GM12875 (cell line): ENCODE results near the gene DLG1.
"Not testable (repeated sequence)": the region's sequence is repeated elsewhere in the genome, so short reads cannot be mapped to it uniquely, and the experiment has no call there.

ENCODE experiments used
- H3K4me3 ChIP-seq: one replicate; pipeline ENCODE4 v1.5.1; 2011; ENCODE audit warnings: low read depth, low read length, control low read depth
- TF ChIP-seq, protein P1 (sequence below): IDR thresholded peaks from 2 replicates; pipeline ENCODE4 v1.5.1; 2011; ENCODE audit warnings: low read depth, mild to moderate bottlenecking, control low read depth, inconsistent platforms, low read length, moderate library complexity, borderline replicate concordance; ENCODE audit not compliant: insufficient read depth

Gene DLG1

DNA sequence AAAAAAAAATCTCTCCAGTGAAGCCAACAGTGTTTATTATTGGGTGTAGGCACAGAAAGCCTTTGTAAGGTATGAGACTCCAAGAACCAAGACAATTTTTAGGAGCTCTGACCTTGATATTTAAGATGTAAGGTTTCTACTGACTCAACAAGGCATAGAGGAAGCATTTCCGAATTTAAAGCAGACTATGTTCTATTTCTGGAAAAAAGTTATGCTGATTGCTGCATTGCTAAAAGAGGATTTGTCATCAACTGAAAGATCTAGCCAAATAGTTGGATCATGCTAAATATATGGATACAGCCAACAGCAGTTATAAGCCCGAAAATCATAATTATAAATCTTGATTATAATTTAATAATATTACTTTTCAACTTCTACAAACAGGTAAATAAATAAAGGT is 215.5 kb downstream of the DLG1 start:
- TF ChIP-seq, protein P1, sequence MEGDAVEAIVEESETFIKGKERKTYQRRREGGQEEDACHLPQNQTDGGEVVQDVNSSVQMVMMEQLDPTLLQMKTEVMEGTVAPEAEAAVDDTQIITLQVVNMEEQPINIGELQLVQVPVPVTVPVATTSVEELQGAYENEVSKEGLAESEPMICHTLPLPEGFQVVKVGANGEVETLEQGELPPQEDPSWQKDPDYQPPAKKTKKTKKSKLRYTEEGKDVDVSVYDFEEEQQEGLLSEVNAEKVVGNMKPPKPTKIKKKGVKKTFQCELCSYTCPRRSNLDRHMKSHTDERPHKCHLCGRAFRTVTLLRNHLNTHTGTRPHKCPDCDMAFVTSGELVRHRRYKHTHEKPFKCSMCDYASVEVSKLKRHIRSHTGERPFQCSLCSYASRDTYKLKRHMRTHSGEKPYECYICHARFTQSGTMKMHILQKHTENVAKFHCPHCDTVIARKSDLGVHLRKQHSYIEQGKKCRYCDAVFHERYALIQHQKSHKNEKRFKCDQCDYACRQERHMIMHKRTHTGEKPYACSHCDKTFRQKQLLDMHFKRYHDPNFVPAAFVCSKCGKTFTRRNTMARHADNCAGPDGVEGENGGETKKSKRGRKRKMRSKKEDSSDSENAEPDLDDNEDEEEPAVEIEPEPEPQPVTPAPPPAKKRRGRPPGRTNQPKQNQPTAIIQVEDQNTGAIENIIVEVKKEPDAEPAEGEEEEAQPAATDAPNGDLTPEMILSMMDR: no peak
- H3K4me3 ChIP-seq: no peak overlapping the region

DNA sequence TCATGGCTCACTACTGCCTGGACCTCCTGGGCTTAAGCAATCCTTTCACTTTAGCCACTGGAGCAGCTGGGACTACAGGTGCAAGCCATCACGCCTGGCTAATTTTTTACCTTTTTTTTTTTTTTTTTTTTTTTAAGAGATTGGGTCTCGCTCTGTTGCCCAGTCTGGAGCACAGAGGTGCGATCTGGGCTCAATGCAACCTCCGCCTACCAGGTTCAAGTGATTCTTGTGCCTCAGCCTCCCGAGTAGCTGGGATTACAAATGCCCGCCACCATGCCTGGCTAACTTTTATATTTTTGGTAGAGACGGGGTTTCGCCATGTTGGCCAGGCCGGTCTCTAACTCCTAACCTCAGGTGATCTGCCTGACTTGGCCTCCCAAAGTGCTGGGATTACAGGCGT is 218.1 kb downstream of the DLG1 start:
- no peak overlapping the region for H3K4me3 ChIP-seq
- TF ChIP-seq, protein P1: no peak

DNA sequence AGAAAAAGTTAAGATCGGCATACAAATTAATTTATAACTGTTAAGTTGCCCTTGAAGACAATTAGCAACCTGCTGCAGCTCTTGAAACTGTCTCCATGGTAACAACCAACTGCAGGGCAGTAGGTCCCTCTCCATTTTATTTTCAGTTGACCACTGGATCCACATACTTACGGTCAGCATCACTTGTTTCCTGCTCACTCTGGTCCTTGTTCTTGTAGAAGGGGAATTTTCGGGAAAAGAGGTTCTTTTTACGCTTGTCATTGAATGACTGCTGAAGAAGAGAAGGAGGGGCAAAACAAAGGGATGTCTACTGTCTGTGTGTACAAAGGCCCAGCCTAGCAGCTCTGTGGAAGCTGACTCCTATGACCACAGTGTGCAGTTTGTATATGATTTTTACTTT is 222.0 kb downstream of the DLG1 start:
- TF ChIP-seq, protein P1: no peak
- H3K4me3 ChIP-seq: no peak overlapping the region

DNA sequence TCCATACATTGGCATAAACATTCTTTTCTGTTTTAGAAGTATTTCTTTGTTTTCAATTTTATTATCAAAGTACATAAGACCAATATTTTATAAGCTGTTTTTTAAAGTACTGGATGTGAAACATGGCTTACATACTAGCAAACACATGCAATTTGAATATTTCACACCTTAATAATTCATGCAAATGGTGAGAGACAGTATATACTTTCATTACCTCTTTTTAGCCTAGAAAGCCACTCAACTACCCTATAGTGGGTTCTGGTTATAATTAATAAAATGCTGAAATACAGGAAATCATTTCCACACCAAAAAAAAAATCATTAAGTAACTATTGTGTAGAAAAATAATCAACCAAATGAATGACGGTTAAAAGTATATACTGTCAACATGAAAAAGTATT is 230.3 kb downstream of the DLG1 start:
- H3K4me3 ChIP-seq: no peak overlapping the region

DNA sequence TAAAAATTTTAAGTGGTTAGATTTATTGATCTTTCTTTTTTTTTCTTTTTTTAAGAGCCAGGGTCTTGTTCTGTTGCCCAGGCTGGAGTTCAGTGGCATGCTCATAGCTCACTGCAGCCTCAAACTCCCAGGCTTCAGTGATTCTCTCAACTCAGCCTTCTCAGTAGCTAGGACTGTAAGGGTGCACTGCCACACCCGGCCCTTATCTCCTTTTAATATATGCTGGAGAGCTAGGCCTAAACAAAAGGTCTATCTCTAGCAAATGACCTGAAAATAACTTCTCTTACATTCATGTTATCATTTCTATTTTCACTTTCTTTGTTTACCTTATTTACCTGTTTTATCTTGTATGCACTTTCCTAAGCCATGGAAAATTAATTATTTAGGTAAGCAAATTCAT is 233.6 kb downstream of the DLG1 start:
- no peak overlapping the region for H3K4me3 ChIP-seq
- TF ChIP-seq, protein P1: no peak

More for the DNA sequence above, 230.3 kb downstream of the DLG1 start:
- TF ChIP-seq, protein P1: no peak

DNA sequence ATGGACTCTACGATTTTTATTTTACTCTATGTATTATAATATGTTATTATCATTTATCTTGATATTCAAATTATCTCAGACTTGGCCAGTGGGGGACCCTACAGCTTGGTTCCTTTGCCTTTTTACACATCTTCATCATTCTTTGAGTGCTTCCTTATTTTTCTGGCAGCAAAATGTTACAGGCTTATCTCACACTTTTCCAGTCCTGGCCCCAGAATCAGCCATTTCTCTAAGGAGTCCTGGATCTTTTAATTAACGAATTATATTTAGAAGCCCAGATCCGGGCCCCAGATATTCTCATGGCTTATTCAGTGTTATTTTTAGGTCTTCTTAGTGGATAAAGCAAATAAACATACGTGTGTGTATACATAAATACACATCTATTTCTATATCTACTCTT is 236.0 kb downstream of the DLG1 start:
- TF ChIP-seq, protein P1: no peak
- no peak overlapping the region for H3K4me3 ChIP-seq

DNA sequence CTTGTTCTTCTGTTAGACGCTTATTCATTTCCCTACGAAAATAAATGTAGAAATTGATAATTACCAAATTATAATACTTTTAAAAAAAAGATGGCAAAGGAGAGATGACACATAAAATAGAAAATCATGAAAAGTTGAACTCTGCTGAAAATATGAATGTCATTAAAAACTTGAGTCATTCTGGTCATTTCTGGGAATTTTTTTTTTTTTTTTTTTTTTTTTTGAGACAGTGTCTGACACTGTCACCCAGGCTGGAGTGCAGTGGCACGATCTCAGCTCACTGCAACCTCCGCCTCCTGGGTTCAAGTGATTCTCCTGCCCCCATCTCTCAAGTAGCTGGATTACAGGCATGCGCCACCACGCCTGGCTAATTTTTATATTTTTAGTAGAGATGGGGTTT is 246.8 kb downstream of the DLG1 start:
- not testable (repeated sequence) for H3K4me3 ChIP-seq

DNA sequence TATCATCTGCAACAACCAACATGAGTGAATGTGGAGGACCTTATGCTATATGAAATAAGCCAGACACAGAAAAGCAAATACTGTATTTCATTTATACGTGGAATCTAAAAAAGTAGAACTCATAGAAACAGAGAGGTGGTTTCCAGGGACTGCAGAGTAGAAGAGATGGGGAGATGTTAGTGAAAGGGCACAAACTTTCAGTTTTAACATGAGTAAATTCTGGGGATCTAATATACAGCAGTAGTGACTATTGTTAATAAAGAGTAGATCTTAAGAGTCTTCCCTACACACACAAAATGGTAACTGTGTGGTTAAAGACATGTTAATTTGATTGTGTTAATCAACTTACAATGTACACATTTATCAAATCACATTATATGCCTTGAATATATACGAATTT is 247.9 kb downstream of the DLG1 start:
- no peak overlapping the region for H3K4me3 ChIP-seq
- TF ChIP-seq, protein P1: no peak
